ENCODE results near the gene KLHL17.
"Not testable (repeated sequence)": the region's sequence is repeated elsewhere in the genome, so short reads cannot be mapped to it uniquely, and the experiment has no call there.

Gene KLHL17

GRCh38 chr1:973459-974292 lies 13.3 kb downstream of the KLHL17 start:
- no peak for TF ChIP-seq CTCF (IDR thresholded peaks at IDR 0.05; ENCODE audit: low read depth, low read length, missing control alignments)
- DNase-seq (ENCODE audit: extremely low read depth, low read depth), result no peak
- H3K4me3 ChIP-seq (replicated peaks; ENCODE audit: low read depth, low read length), result no peak overlapping the region

GRCh38 chr1:974293-974640 lies 13.9 kb downstream of the KLHL17 start:
- DNase-seq (ENCODE audit: extremely low read depth, low read depth), result no peak
- no peak overlapping the region for H3K4me3 ChIP-seq (replicated peaks; ENCODE audit: low read depth, low read length)
- no peak for TF ChIP-seq CTCF (IDR thresholded peaks at IDR 0.05; ENCODE audit: low read depth, low read length, missing control alignments)

GRCh38 chr1:974687-975328 lies 14.4 kb downstream of the KLHL17 start:
- no peak for TF ChIP-seq CTCF (IDR thresholded peaks at IDR 0.05; ENCODE audit: low read depth, low read length, missing control alignments)
- DNase-seq (ENCODE audit: extremely low read depth, low read depth), result no peak
- H3K4me3 ChIP-seq (replicated peaks; ENCODE audit: low read depth, low read length), result no peak overlapping the region

GRCh38 chr1:975365-975764 lies 15.0 kb downstream of the KLHL17 start:
- H3K4me3 ChIP-seq (replicated peaks; ENCODE audit: low read depth, low read length), result no peak overlapping the region
- no peak for DNase-seq (ENCODE audit: extremely low read depth, low read depth)
- no peak for TF ChIP-seq CTCF (IDR thresholded peaks at IDR 0.05; ENCODE audit: low read depth, low read length, missing control alignments)

- peak; percentile 55 for TF ChIP-seq CTCF (IDR thresholded peaks at IDR 0.05; ENCODE audit: low read depth, low read length, missing control alignments)
- no peak for DNase-seq (ENCODE audit: extremely low read depth, low read depth)
- no peak overlapping the region for H3K4me3 ChIP-seq (replicated peaks; ENCODE audit: low read depth, low read length)
These were observed 15.7 kb downstream of the KLHL17 start for GRCh38 chr1:975896-976683.

GRCh38 chr1:976791-977190 lies 16.4 kb downstream of the KLHL17 start:
- DNase-seq (ENCODE audit: extremely low read depth, low read depth); H3K4me3 ChIP-seq (replicated peaks; ENCODE audit: low read depth, low read length): not testable (repeated sequence)
